PC-3 (cell line): ENCODE measurements around the gene MTHFD1L.

Source experiments
- CTCF ChIP-seq: fragments of 300-600 bp; sonication (generic); conservative IDR thresholded peaks from 2 replicates; pipeline ENCODE4 v1.5.1; 2017; ENCODE audit warnings: antibody characterized with exemption, low read depth, mild to moderate bottlenecking, low read length
- EZH2phosphoT487 ChIP-seq: fragments of 300-600 bp; sonication (generic); IDR thresholded peaks from 2 replicates; pipeline ENCODE4 v1.6.1; 2018; ENCODE audit warnings: mild to moderate bottlenecking, antibody characterized with exemption, low read length, borderline replicate concordance

- TF ChIP-seq CTCF (no peak), EZH2phosphoT487 (no peak)
Observed at GRCh38 chr6:151088599-151088935, 223.1 kb downstream of the MTHFD1L start.
